Stimulated activated CD8-positive, alpha-beta memory T cell treated with anti-CD3 and anti-CD28 coated beads, Interleukin-4, amount 100 ng/mL, for 1 hour (primary cell): ENCODE data around the gene NCKIPSD.

Experiments
- DNase-seq, 2 donors: peaks; one replicate each; pipeline ENCODE4 v3.0.0-alpha.2; 2020; ENCODE audit warnings: low read depth in 2 of 2, low spot score in 1 of 2

NCKIPSD gene

GRCh38 chr3:48625600-48625999 is 60.1 kb downstream of the NCKIPSD start:
- DNase-seq: no peak

DNA sequence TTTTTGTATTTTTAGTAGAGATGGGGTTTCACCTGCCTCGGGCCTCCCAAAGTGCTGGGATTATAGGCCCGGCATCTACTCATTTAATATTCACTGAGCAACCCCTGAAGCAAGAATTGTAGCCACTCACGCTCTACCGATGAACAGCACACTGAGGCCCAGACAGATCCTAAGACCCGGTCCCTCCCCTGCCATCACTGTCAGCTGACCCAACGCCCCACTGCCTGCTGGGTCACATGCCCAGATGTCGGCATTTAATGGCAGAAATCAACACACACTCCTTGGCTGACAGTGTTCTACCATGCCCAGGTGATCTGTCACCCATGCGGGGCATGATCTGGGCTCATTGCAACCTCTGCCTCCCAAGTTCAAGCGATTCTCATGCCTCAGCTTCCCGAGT is 60.9 kb downstream of the NCKIPSD start:
- no peak for DNase-seq

GRCh38 chr3:48623851-48624547 is 61.7 kb downstream of the NCKIPSD start:
- no peak for DNase-seq
